Measurements from ENCODE around the gene SMAD1.

SMAD1 gene

DNA sequence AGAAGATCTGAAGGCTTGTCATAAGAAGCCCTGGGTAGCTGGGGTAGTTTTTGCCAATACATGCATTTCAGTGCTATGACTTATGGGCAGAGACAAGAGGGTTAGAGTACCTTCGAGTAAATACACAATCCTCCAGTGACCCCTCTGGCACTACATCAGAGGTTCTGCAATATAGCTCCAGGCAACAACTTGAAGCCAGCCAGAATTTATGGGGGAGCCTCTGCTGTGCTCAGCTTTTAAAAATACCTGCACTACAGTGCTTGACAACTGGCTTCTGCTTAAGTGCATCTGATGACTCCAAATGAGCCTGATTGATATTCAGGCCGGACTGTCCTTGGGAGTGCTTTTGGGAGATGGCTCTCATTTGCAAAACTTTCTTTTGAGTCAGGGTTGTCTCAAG is 44.9 kb upstream of the SMAD1 start:
- H4K91ac ChIP-seq (ENCODE audit: low read depth, low read length): no peak overlapping the region
- H3K79me2 ChIP-seq (ENCODE audit: control insufficient read depth, insufficient read depth, low read length, poor library complexity): no peaks in the 10 kb centered on the region
- H3K27me3 ChIP-seq (ENCODE audit: insufficient read depth, low read length): no peaks in the 10 kb centered on the region
- no peak overlapping the region for H2AK5ac ChIP-seq (ENCODE audit: low read length)
- H4K12ac ChIP-seq (ENCODE audit: low read depth, low read length): no peak overlapping the region
- H3K9me3 ChIP-seq (ENCODE audit: insufficient read depth, low read depth, low read length): no peaks in the 10 kb centered on the region
- H3K36me3 ChIP-seq (ENCODE audit: control insufficient read depth in 1 of 2, insufficient read depth in 2 of 2, low read length in 2 of 2): no peaks in the 10 kb centered on the region
- no peak overlapping the region for H3K9ac ChIP-seq (ENCODE audit: low read length)
- H3K4ac ChIP-seq (ENCODE audit: low read depth, low read length): no peak overlapping the region
- no peak overlapping the region for H4K8ac ChIP-seq (ENCODE audit: low read depth, low read length)
- H2AFZ ChIP-seq (ENCODE audit: insufficient read depth, low read length, poor library complexity): no peak overlapping the region
- no peak overlapping the region for H3K27ac ChIP-seq (ENCODE audit: low read depth, low read length)
- H3K23ac ChIP-seq (ENCODE audit: low read length): no peak overlapping the region
- H3K4me3 ChIP-seq (ENCODE audit: low read depth, low read length): no peak overlapping the region
- no peak overlapping the region for H2BK5ac ChIP-seq (ENCODE audit: low read depth, low read length, poor library complexity)
- WGBS (ENCODE audit: extremely low coverage, insufficient coverage, insufficient read length): no CpG with 5 or more reads among the region's 2 CpGs
- DNase-seq: no peak
- H3K14ac ChIP-seq (ENCODE audit: low read length): no peak overlapping the region
- no peaks in the 10 kb centered on the region for H3K79me1 ChIP-seq (ENCODE audit: low read length)
- no peak overlapping the region for H2BK12ac ChIP-seq (ENCODE audit: low read length)
- H2BK120ac ChIP-seq (ENCODE audit: insufficient read depth, low read length, poor library complexity): no peak overlapping the region
- no peak overlapping the region for H3K18ac ChIP-seq (ENCODE audit: low read length)
- H3K4me1 ChIP-seq (ENCODE audit: control insufficient read depth in 1 of 2, insufficient read depth in 2 of 2, low read length in 2 of 2): no peaks in the 10 kb centered on the region
- no peak overlapping the region for H3K4me2 ChIP-seq (ENCODE audit: low read length)

DNA sequence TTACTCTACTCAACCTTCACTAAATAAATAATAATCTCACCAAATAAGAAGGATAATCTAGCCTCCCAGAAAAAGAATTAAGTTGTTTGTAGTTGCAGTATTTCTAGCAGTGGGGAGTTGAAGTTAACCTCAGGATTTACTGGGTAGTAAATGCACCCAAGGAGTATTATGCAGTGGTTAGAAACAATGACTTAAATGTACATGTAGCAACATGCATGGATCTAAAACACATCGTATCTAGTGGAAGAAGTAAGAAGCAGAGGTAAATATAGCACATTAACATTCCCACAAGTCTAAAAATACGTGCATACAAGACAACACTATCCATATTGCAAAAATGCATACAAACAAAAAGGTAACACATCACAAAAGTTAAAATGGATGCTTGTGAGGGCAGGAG is 44.2 kb upstream of the SMAD1 start:
- H3K4me3 ChIP-seq (ENCODE audit: low read depth, low read length): no peak overlapping the region
- no peaks in the 10 kb centered on the region for H3K4me1 ChIP-seq (ENCODE audit: control insufficient read depth in 1 of 2, insufficient read depth in 2 of 2, low read length in 2 of 2)
- H2AK5ac ChIP-seq (ENCODE audit: low read length): no peak overlapping the region
- no peaks in the 10 kb centered on the region for H3K79me2 ChIP-seq (ENCODE audit: control insufficient read depth, insufficient read depth, low read length, poor library complexity)
- no peak overlapping the region for H2BK5ac ChIP-seq (ENCODE audit: low read depth, low read length, poor library complexity)
- no peak overlapping the region for H3K4ac ChIP-seq (ENCODE audit: low read depth, low read length)
- H4K8ac ChIP-seq (ENCODE audit: low read depth, low read length): no peak overlapping the region
- H3K9ac ChIP-seq (ENCODE audit: low read length): no peak overlapping the region
- H4K91ac ChIP-seq (ENCODE audit: low read depth, low read length): no peak overlapping the region
- H3K9me3 ChIP-seq (ENCODE audit: insufficient read depth, low read depth, low read length): no peaks in the 10 kb centered on the region
- DNase-seq: no peak
- no peak overlapping the region for H3K14ac ChIP-seq (ENCODE audit: low read length)
- no peak overlapping the region for H2BK12ac ChIP-seq (ENCODE audit: low read length)
- no peak overlapping the region for H2AFZ ChIP-seq (ENCODE audit: insufficient read depth, low read length, poor library complexity)
- no peak overlapping the region for H3K23ac ChIP-seq (ENCODE audit: low read length)
- no peak overlapping the region for H2BK120ac ChIP-seq (ENCODE audit: insufficient read depth, low read length, poor library complexity)
- no CpG with 5 or more reads among the region's 2 CpGs for WGBS (ENCODE audit: extremely low coverage, insufficient coverage, insufficient read length)
- H3K27me3 ChIP-seq (ENCODE audit: insufficient read depth, low read length): no peaks in the 10 kb centered on the region
- H3K27ac ChIP-seq (ENCODE audit: low read depth, low read length): no peak overlapping the region
- H3K79me1 ChIP-seq (ENCODE audit: low read length): no peaks in the 10 kb centered on the region
- H4K12ac ChIP-seq (ENCODE audit: low read depth, low read length): no peak overlapping the region
- H3K18ac ChIP-seq (ENCODE audit: low read length): no peak overlapping the region
- H3K4me2 ChIP-seq (ENCODE audit: low read length): no peak overlapping the region
- no peaks in the 10 kb centered on the region for H3K36me3 ChIP-seq (ENCODE audit: control insufficient read depth in 1 of 2, insufficient read depth in 2 of 2, low read length in 2 of 2)

DNA sequence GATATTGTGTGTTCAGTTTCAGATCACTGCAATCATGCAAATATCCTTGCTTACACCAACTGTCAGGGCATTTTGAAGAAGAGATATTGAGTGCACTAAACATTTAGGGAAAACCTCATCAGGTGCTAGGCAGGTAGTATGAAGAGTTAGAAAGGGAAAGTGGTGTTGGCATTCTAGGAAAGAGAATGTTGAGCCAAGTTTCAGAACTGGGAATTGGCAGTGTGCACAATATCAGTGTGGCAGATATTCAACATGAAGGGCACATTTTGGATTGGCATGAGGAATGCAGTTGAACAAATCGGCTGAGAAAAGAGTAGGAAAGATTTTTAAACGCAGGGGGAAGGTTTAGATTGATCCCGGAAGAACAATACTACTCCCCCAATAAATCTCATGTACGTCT is 43.4 kb upstream of the SMAD1 start:
- H2BK12ac ChIP-seq (ENCODE audit: low read length): no peak overlapping the region

DNA sequence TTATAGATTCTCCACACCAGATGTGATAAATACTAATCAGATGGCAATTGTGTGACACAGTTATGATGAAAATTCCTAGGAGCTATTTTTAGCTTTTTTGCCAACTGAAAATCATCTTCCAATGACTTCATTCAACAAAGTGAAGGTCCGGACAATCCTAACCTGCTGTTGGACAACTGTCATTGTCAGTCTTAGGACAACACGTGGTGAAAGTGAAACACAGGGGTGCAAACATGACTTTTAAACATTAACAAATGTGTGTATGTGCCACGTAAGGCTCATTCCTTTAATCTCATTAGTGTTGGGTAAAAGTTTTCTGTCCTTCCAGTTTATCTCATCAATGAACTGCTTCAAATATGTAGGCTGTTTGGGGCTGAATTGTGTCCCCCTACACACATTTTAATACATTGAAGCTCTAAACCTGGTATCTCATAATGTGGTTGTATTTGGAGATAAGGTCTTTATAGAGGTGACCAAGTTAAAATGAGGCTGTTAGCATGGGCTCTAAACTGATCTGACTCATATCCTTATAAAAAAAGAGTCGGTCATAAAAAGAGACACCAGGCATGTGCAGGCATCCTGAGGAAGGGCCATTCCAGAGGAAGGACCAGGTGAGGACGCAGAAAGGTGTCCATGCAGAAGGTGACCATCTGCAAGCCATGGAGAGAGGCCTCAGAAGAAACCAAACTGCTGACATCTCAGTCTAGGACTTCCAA is 41.2 kb upstream of the SMAD1 start:
- no peaks in the 10 kb centered on the region for H3K4me1 ChIP-seq (ENCODE audit: control insufficient read depth in 1 of 2, insufficient read depth in 2 of 2, low read length in 2 of 2)
- H3K36me3 ChIP-seq (ENCODE audit: control insufficient read depth in 1 of 2, insufficient read depth in 2 of 2, low read length in 2 of 2): no peaks in the 10 kb centered on the region
- H3K23ac ChIP-seq (ENCODE audit: low read length): no peak overlapping the region
- H3K4me2 ChIP-seq (ENCODE audit: low read length): no peak overlapping the region
- no peak overlapping the region for H3K9ac ChIP-seq (ENCODE audit: low read length)
- WGBS (ENCODE audit: extremely low coverage, insufficient coverage, insufficient read length): no CpG with 5 or more reads among the region's 5 CpGs
- no peak overlapping the region for H2AK5ac ChIP-seq (ENCODE audit: low read length)
- no peaks in the 10 kb centered on the region for H3K79me2 ChIP-seq (ENCODE audit: control insufficient read depth, insufficient read depth, low read length, poor library complexity)
- no peak overlapping the region for H2BK5ac ChIP-seq (ENCODE audit: low read depth, low read length, poor library complexity)
- H3K4ac ChIP-seq (ENCODE audit: low read depth, low read length): no peak overlapping the region
- H3K79me1 ChIP-seq (ENCODE audit: low read length): no peaks in the 10 kb centered on the region
- H4K12ac ChIP-seq (ENCODE audit: low read depth, low read length): no peak overlapping the region
- H3K14ac ChIP-seq (ENCODE audit: low read length): no peak overlapping the region
- no peak overlapping the region for H2BK120ac ChIP-seq (ENCODE audit: insufficient read depth, low read length, poor library complexity)
- H2AFZ ChIP-seq (ENCODE audit: insufficient read depth, low read length, poor library complexity): no peak overlapping the region
- no peak overlapping the region for H4K8ac ChIP-seq (ENCODE audit: low read depth, low read length)
- no peak overlapping the region for H2BK12ac ChIP-seq (ENCODE audit: low read length)
- no peaks in the 10 kb centered on the region for H3K27me3 ChIP-seq (ENCODE audit: insufficient read depth, low read length)
- H3K9me3 ChIP-seq (ENCODE audit: insufficient read depth, low read depth, low read length): no peaks in the 10 kb centered on the region
- no peak overlapping the region for H3K18ac ChIP-seq (ENCODE audit: low read length)
- no peak overlapping the region for H3K4me3 ChIP-seq (ENCODE audit: low read depth, low read length)
- no peak for DNase-seq
- H4K91ac ChIP-seq (ENCODE audit: low read depth, low read length): no peak overlapping the region
- no peak overlapping the region for H3K27ac ChIP-seq (ENCODE audit: low read depth, low read length)

More for the DNA sequence above, 43.4 kb upstream of the SMAD1 start:
- H3K14ac ChIP-seq (ENCODE audit: low read length): no peak overlapping the region
- DNase-seq: no peak
- no peaks in the 10 kb centered on the region for H3K4me1 ChIP-seq (ENCODE audit: control insufficient read depth in 1 of 2, insufficient read depth in 2 of 2, low read length in 2 of 2)
- no peak overlapping the region for H2BK120ac ChIP-seq (ENCODE audit: insufficient read depth, low read length, poor library complexity)
- no peaks in the 10 kb centered on the region for H3K27me3 ChIP-seq (ENCODE audit: insufficient read depth, low read length)
- H2BK5ac ChIP-seq (ENCODE audit: low read depth, low read length, poor library complexity): no peak overlapping the region
- no peak overlapping the region for H2AK5ac ChIP-seq (ENCODE audit: low read length)
- no peaks in the 10 kb centered on the region for H3K79me1 ChIP-seq (ENCODE audit: low read length)
- H3K79me2 ChIP-seq (ENCODE audit: control insufficient read depth, insufficient read depth, low read length, poor library complexity): no peaks in the 10 kb centered on the region
- H3K4me2 ChIP-seq (ENCODE audit: low read length): no peak overlapping the region
- H4K91ac ChIP-seq (ENCODE audit: low read depth, low read length): no peak overlapping the region
- no peak overlapping the region for H3K9ac ChIP-seq (ENCODE audit: low read length)
- H3K9me3 ChIP-seq (ENCODE audit: insufficient read depth, low read depth, low read length): no peaks in the 10 kb centered on the region
- H3K36me3 ChIP-seq (ENCODE audit: control insufficient read depth in 1 of 2, insufficient read depth in 2 of 2, low read length in 2 of 2): no peaks in the 10 kb centered on the region
- H4K8ac ChIP-seq (ENCODE audit: low read depth, low read length): no peak overlapping the region
- no peak overlapping the region for H3K18ac ChIP-seq (ENCODE audit: low read length)
- no peak overlapping the region for H3K23ac ChIP-seq (ENCODE audit: low read length)
- no peak overlapping the region for H4K12ac ChIP-seq (ENCODE audit: low read depth, low read length)
- no peak overlapping the region for H3K4me3 ChIP-seq (ENCODE audit: low read depth, low read length)
- WGBS (ENCODE audit: extremely low coverage, insufficient coverage, insufficient read length): no CpG with 5 or more reads among the region's 4 CpGs
- H3K4ac ChIP-seq (ENCODE audit: low read depth, low read length): no peak overlapping the region
- no peak overlapping the region for H2AFZ ChIP-seq (ENCODE audit: insufficient read depth, low read length, poor library complexity)
- no peak overlapping the region for H3K27ac ChIP-seq (ENCODE audit: low read depth, low read length)

Data from trophoblast cell (in vitro differentiated cells and primary cell).